HCT116 (cell line): ENCODE results near the gene GTF3C1.

Experiments used
- EZH2 ChIP-seq: fragments of 200-600 bp; sonication (generic); IDR thresholded peaks from 2 replicates; pipeline ENCODE4 v1.6.1; 2017; ENCODE audit warnings: antibody characterized with exemption, mixed run types
- POLR2A ChIP-seq: IDR thresholded peaks from 2 replicates; pipeline ENCODE4 v1.7.0; 2011; ENCODE audit warnings: borderline replicate concordance; ENCODE audit not compliant: insufficient read depth, insufficient read length; ENCODE audit errors: extremely low read depth
- SRF ChIP-seq: IDR thresholded peaks from 2 replicates; pipeline ENCODE4 v1.6.1; 2012; ENCODE audit warnings: low read depth
- TF ChIP-seq, protein P1 (sequence below), 3 experiments: fragments of 200-600 bp in 1 of 3; sonication (generic) in 1 of 3; IDR thresholded peaks in 2 of 3; conservative IDR thresholded peaks in 1 of 3; 2 replicates each; pipeline ENCODE4 v1.5.1; 2012 to 2017; ENCODE audit warnings: low read depth in 2 of 3, low read length in 2 of 3, antibody characterized with exemption in 1 of 3, borderline replicate concordance in 1 of 3, control low read depth in 1 of 3, mild to moderate bottlenecking in 1 of 3, mixed read lengths in 1 of 3, mixed run types in 1 of 3, moderate library complexity in 1 of 3; ENCODE audit not compliant: insufficient read depth in 1 of 3
- TF ChIP-seq, protein P2 (sequence below): IDR thresholded peaks from 2 replicates; pipeline ENCODE4 v1.6.1; 2012

DNA sequence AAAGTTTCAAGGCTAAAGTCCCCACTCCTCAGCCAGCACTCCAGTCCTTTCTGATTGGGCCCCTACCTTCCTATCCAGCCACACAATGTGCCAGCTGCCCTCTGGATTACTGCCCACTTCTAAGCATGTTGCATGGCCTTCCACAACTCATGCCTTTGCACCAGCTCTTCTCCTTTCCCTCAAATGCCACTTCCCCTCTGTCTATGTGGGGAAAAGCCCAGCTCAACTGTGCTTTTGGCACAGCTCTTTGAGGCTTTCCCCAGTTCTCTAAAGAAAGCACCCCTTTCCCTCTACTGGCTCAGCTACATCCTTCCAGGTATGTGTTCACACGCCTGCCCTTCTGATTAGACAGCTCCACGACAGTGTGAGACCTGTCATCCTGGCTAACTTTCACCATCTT, 18.5 kb downstream of the GTF3C1 start:
- no peak for TF ChIP-seq SRF
- TF ChIP-seq, protein P1, sequence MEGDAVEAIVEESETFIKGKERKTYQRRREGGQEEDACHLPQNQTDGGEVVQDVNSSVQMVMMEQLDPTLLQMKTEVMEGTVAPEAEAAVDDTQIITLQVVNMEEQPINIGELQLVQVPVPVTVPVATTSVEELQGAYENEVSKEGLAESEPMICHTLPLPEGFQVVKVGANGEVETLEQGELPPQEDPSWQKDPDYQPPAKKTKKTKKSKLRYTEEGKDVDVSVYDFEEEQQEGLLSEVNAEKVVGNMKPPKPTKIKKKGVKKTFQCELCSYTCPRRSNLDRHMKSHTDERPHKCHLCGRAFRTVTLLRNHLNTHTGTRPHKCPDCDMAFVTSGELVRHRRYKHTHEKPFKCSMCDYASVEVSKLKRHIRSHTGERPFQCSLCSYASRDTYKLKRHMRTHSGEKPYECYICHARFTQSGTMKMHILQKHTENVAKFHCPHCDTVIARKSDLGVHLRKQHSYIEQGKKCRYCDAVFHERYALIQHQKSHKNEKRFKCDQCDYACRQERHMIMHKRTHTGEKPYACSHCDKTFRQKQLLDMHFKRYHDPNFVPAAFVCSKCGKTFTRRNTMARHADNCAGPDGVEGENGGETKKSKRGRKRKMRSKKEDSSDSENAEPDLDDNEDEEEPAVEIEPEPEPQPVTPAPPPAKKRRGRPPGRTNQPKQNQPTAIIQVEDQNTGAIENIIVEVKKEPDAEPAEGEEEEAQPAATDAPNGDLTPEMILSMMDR (IDR thresholded peaks at IDR 0.05 in 2 of 3, conservative IDR thresholded peaks at IDR 0.05 in 1 of 3; ENCODE audit: borderline replicate concordance in 1 of 3, insufficient read depth in 1 of 3, low read depth in 2 of 3, low read length in 2 of 3): no peak
- TF ChIP-seq, protein P2, sequence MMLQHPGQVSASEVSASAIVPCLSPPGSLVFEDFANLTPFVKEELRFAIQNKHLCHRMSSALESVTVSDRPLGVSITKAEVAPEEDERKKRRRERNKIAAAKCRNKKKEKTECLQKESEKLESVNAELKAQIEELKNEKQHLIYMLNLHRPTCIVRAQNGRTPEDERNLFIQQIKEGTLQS: no peak
- no peak for TF ChIP-seq EZH2
- TF ChIP-seq POLR2A: no peak
